WTC11 (cell line): Measurements from ENCODE around the gene ABCC4. TPM values are rescaled to one million over a fixed set of nuclear protein-coding genes. Genes with fewer than 3 reads are reported as not detected.

ENCODE experiments used
- ATAC-seq: fragments of 200-7000 bp; cut with Tn5 transposase; 2 replicates; pipeline ENCODE4 v1.10.0; 2021; ENCODE audit warnings: mild to moderate bottlenecking, moderate library complexity
- CTCF ChIA-PET: fragments of 300-600 bp; sonication (Branson Sonifier 250); formaldehyde crosslinking; loops from one replicate; lab custom pipeline; 2021; ENCODE audit warnings: antibody characterized with exemption; lab: Charles Lee
- POLR2A ChIA-PET: fragments of 350-600 bp; sonication (Branson Sonifier 250); formaldehyde crosslinking; loops from one replicate; lab custom pipeline; 2021; ENCODE audit warnings: antibody characterized with exemption; lab: Charles Lee
- DNase-seq: peaks from one replicate; pipeline ENCODE4 v3.0.0; 2021; ENCODE audit warnings: low spot score
- H3K27ac Mint-ChIP-seq: 2 replicates; pipeline ENCODE4 v1.8.0; 2021; ENCODE audit warnings: mixed read lengths
- H3K27me3 Mint-ChIP-seq: 2 replicates; pipeline ENCODE4 v1.8.0; 2021; ENCODE audit warnings: low read depth, mild to moderate bottlenecking, moderate library complexity, mixed read lengths
- H3K36me3 Mint-ChIP-seq: 2 replicates; pipeline ENCODE4 v1.8.0; 2021; ENCODE audit warnings: mixed read lengths
- H3K4me1 Mint-ChIP-seq: 2 replicates; pipeline ENCODE4 v1.8.0; 2022; ENCODE audit warnings: mixed read lengths
- H3K4me3 Mint-ChIP-seq: 2 replicates; pipeline ENCODE4 v1.8.0; 2021; ENCODE audit warnings: mild to moderate bottlenecking, moderate library complexity, mixed read lengths
- H3K9me3 Mint-ChIP-seq: 2 replicates; pipeline ENCODE4 v1.8.0; 2021; ENCODE audit warnings: mixed read lengths
- AFF4 ChIP-seq: sonication (generic); formaldehyde crosslinking; IDR thresholded peaks from 2 replicates; pipeline ENCODE4 v1.8.1; 2023; ENCODE audit warnings: mild to moderate bottlenecking, missing genetic modification reagents, borderline replicate concordance
- AR ChIP-seq: fragments of 250-450 bp; sonication (Bioruptor Pico); IDR thresholded peaks from 2 replicates; pipeline ENCODE4 v1.9.0; 2021; ENCODE audit warnings: mild to moderate bottlenecking
- ATF2 ChIP-seq: sonication (generic); formaldehyde crosslinking; IDR thresholded peaks from 2 replicates; pipeline ENCODE4 v1.8.1; 2022; ENCODE audit warnings: low read depth, missing genetic modification reagents, borderline replicate concordance
- ATF3 ChIP-seq: sonication (generic); formaldehyde crosslinking; conservative IDR thresholded peaks from 2 replicates; pipeline ENCODE4 v1.8.1; 2022; ENCODE audit warnings: mild to moderate bottlenecking, missing genetic modification reagents
- E2F1 ChIP-seq: sonication (generic); formaldehyde crosslinking; IDR thresholded peaks from 2 replicates; pipeline ENCODE4 v1.8.0; 2022; ENCODE audit warnings: mild to moderate bottlenecking, missing genetic modification reagents
- E2F5 ChIP-seq: sonication (generic); formaldehyde crosslinking; IDR thresholded peaks from 2 replicates; pipeline ENCODE4 v1.8.1; 2022; ENCODE audit warnings: mild to moderate bottlenecking, moderate library complexity, missing genetic modification reagents
- MAX ChIP-seq: sonication (generic); formaldehyde crosslinking; IDR thresholded peaks from 2 replicates; pipeline ENCODE4 v1.8.0; 2022; ENCODE audit warnings: mild to moderate bottlenecking, missing genetic modification reagents
- MXD4 ChIP-seq: fragments of 250-450 bp; sonication (Bioruptor Pico); IDR thresholded peaks from 2 replicates; pipeline ENCODE4 v1.8.0; 2021; ENCODE audit warnings: mild to moderate bottlenecking, moderate library complexity, borderline replicate concordance
- RELA ChIP-seq: sonication (generic); formaldehyde crosslinking; IDR thresholded peaks from 2 replicates; pipeline ENCODE4 v1.8.1; 2022; ENCODE audit warnings: missing genetic modification reagents, mild to moderate bottlenecking, borderline replicate concordance
- SMAD4 ChIP-seq: sonication (generic); formaldehyde crosslinking; IDR thresholded peaks from 2 replicates; pipeline ENCODE4 v1.8.0; 2022; ENCODE audit warnings: mild to moderate bottlenecking, missing genetic modification reagents
- SOX15 ChIP-seq: fragments of 250-450 bp; sonication (Bioruptor Pico); IDR thresholded peaks from 2 replicates; pipeline ENCODE4 v1.9.0; 2021; ENCODE audit warnings: mild to moderate bottlenecking
- SP1 ChIP-seq: sonication (generic); formaldehyde crosslinking; conservative IDR thresholded peaks from 2 replicates; pipeline ENCODE4 v1.8.1; 2022; ENCODE audit warnings: missing genetic modification reagents
- TCF7 ChIP-seq: sonication (generic); formaldehyde crosslinking; IDR thresholded peaks from 2 replicates; pipeline ENCODE4 v1.8.0; 2022; ENCODE audit warnings: mild to moderate bottlenecking, low read depth, missing genetic modification reagents, moderate library complexity
- TEAD4 ChIP-seq: sonication (generic); formaldehyde crosslinking; IDR thresholded peaks from 2 replicates; pipeline ENCODE4 v1.8.0; 2022; ENCODE audit warnings: mild to moderate bottlenecking, missing genetic modification reagents
- TP53 ChIP-seq: sonication (generic); formaldehyde crosslinking; IDR thresholded peaks from 2 replicates; pipeline ENCODE4 v1.8.1; 2023; ENCODE audit warnings: mild to moderate bottlenecking, missing genetic modification reagents
- ZNF317 ChIP-seq: sonication (generic); formaldehyde crosslinking; IDR thresholded peaks from 2 replicates; pipeline ENCODE4 v1.8.1; 2023; ENCODE audit warnings: low read depth, mild to moderate bottlenecking, moderate library complexity, missing genetic modification reagents, borderline replicate concordance
- ZNF425 ChIP-seq: fragments of 250-450 bp; sonication (Bioruptor Pico); conservative IDR thresholded peaks from 2 replicates; pipeline ENCODE4 v1.9.0; 2021; ENCODE audit warnings: mild to moderate bottlenecking
- total RNA-seq: library from RNA; stranded (reverse); gene quantifications from 3 replicates; pipeline ENCODE4 v1.2.3, GENCODE V29; 2021

Gene ABCC4
- total RNA-seq, 1 experiment from 2014 or later, result 7.2 TPM

GRCh38 chr13:95118541-95119324, 182.5 kb downstream of the ABCC4 start (continued):
- no peak for TF ChIP-seq AFF4 (CRISPR knock-in tag)
- TF ChIP-seq E2F5, result no peak
- TF ChIP-seq MAX (CRISPR knock-in tag), result no peak
- no peak for TF ChIP-seq SP1 (CRISPR knock-in tag)
- TF ChIP-seq TEAD4, result no peak
- no peak for TF ChIP-seq TP53
- TF ChIP-seq MXD4 (CRISPR knock-in tag), result no peak
- no peak for TF ChIP-seq SMAD4 (CRISPR knock-in tag)
- TF ChIP-seq E2F1 (CRISPR knock-in tag), result no peak
- no peak for TF ChIP-seq ZNF317 (CRISPR knock-in tag)
- TF ChIP-seq, all 79 proteins: peak for 0

- H3K4me3 Mint-ChIP-seq, result no peak overlapping the region
- ATAC-seq (no peak), DNase-seq (no peak)
- ChIA-PET CTCF (no interaction called here), POLR2A (interaction anchor here (0.7 kb wide), 3 partner anchors 31 to 1255 kb away, joined by 3 read pairs; no protein-coding TSS in a partner anchor)
- no peaks in the 10 kb centered on the region for H3K36me3 Mint-ChIP-seq
- no peak for TF ChIP-seq ATF2 (CRISPR knock-in tag)
- H3K27me3 Mint-ChIP-seq, result no peaks in the 10 kb centered on the region
- peaks cover 29% of the 10 kb centered on the region for H3K4me1 Mint-ChIP-seq
- no peak overlapping the region for H3K27ac Mint-ChIP-seq
- no peaks in the 10 kb centered on the region for H3K9me3 Mint-ChIP-seq
These were observed 184.2 kb downstream of the ABCC4 start for GRCh38 chr13:95117092-95117491.

- ATAC-seq, result no peak
- 0 out of 2 replicates have a peak overlapping the region, but pooled peaks have one; percentile 21 for H3K27ac Mint-ChIP-seq
- TF ChIP-seq RELA, result no peak
- no peak for TF ChIP-seq SOX15
- no peak for TF ChIP-seq TCF7
- TF ChIP-seq ZNF425, result no peak
- TF ChIP-seq ATF3 (CRISPR knock-in tag), result no peak
- TF ChIP-seq AR, result no peak
These were observed 185.7 kb downstream of the ABCC4 start for GRCh38 chr13:95115525-95115924.

More at GRCh38 chr13:95115525-95115924, 185.7 kb downstream of the ABCC4 start:
- DNase-seq, result no peak
- Mint-ChIP-seq H3K9me3 (no peaks in the 10 kb centered on the region), H3K4me3 (no peak overlapping the region), H3K4me1 (peaks cover 29% of the 10 kb centered on the region), H3K36me3 (no peaks in the 10 kb centered on the region), H3K27me3 (no peaks in the 10 kb centered on the region)
- POLR2A ChIA-PET, result no interaction called here
- CTCF ChIA-PET, result interaction anchor here (0.7 kb wide), 1 partner anchor 28 kb away, joined by 4 read pairs; no protein-coding TSS in a partner anchor
